ENCODE results near the gene KRT36.

The KRT36 gene

DNA sequence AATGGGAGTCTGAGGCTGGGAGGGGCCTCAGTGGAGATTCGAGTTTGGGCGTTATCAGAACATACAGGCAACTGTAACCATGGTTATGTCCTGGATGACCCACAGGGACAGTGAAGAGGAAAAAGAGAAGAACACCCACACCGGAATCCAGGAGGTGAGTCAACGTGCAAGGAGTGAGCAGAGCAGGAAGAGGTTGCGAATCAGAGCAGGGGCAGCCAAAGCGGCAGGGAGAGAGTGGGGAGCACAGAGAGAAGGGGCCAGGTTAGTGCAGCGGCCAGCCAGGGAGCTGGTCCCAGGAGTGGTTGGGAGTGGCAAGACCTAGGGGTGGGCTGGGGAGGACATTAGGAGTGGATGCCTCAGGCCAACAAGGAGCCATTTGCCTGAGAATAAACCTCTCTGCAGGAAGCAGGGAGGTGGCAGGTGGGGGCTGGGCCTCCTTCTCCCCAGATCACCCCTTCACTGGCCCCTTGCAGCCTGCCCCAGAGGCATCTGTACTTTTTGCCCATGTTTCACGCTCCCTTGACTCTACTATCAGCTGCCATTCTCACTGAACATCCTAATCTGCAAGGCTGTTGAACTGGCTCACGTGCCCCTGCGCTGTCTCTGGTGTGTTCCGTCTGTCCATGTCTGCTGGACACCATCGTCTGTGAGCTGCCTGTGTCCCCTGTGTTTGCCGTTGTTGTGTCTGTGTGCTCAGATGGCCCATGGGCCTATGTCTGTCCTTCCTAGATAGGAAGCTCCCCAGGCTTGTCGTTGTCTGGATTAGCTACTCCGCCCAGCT is 10.6 kb upstream of the KRT36 start:
- no peak for DNase-seq (ENCODE audit: low read depth, low spot score)

DNA sequence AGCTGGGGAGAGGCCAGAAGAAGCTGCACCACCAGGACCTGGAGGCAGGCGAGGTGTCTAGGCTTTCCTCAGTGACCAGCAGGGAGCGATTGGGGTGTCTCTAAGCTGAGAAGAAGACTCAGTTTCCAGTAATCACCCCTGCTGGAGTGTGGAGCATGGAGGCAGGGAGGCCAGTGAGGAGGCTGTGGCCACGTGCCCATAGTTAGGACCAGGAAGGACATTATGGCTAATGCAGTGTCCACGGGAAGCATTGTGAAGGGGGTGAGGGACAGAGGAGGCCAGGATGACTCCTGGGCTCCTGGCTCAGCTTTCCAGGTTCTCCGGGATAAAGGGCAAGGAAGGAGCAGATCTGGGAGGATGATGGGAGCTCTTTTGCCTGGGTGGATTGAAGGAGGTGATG is 10.0 kb upstream of the KRT36 start:
- no peak for DNase-seq (ENCODE audit: low read depth, low spot score)

DNA sequence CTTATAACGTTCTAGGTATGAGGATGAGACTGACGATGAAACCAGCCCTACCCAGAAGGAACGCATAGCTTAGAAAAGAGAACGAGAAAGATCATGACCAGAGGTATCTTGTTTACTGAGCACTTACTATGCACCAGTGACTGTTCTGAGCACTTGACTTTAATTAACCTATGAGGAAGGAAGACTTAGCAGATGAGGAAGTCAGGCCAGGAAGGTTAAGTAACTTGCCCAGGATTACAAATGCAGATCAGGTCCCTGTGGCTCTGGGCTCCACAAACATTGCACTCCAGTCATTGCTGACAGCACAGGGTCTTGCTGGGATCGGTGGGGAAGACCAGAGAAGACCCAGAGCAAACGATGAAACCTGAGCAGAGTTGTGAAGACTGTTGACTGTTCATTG is 8.6 kb upstream of the KRT36 start:
- no peak for DNase-seq (ENCODE audit: low read depth, low spot score)

DNA sequence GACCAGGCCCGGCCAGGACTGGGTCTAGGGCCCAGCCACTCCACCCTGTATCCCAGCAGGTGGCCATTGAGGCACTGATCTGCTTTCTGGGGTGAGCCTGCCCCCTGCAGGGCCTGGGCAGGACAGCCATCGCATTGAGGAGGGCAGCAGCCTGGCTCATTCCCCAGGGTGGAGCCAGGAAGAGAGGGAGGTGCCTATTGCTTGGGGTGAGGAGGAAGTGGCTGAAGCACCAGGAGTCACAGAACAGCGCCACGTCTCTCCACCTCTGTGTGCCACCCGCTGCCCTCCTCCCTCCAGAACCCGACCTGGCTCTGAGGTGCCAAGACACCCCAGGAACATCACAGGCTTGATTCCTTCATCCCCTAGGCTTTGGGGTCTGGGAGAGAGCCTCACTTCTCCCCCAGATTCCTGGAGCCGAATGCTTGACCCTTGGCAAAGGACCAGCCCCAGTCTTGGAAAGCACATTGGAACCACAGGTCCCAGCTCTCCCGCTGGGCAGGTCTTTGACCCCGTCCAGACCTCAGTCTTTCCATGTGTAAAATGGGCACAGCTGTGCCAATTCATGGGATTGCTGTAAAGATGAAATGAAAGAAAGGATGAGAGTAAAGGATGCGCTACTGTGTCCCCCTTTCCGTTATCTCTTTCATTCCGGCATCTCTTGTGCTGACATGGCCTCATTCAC is 7.2 kb upstream of the KRT36 start:
- DNase-seq (ENCODE audit: low read depth, low spot score) = no peak

DNA sequence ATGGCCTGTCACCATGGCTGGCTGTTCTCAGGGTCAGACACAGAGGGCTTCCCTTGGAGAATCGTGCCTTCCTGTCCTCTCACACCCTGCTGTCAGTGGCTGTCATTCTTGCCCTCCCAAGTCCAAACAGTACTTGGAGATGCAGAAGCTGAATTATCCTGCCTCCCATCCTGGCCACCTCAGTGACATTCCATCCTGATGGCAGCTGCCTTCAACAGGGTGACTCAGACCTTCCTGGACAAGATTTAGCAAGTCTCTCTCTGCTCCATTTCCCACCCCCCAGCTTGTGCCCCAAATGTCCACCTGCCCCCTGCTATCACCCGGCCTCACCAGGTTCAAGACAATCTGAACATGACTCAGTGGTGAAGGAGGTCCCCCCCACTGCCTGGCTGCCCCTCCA is 4.8 kb upstream of the KRT36 start:
- no peak for DNase-seq (ENCODE audit: low read depth, low spot score)

DNA sequence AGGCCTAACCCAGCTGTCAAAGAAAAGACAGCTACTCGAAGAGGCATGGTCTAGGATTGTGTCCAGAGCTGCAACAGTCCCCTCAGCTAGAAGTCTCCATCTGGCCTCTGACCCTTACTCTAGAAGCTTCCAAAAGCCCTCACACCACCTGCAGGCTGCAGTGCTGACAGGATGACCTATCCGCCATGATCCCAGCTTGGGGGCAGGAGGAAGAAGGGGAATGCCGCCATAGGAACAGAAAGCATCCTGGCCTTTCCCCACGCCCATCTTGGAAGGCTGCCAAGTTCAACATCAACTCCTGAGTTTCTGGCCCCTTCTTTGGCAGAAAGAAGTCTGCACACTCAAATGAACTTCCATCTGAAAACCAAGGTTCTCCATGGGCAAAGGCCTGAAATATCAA is 3.1 kb upstream of the KRT36 start:
- DNase-seq (ENCODE audit: low read depth, low spot score) = no peak

DNA sequence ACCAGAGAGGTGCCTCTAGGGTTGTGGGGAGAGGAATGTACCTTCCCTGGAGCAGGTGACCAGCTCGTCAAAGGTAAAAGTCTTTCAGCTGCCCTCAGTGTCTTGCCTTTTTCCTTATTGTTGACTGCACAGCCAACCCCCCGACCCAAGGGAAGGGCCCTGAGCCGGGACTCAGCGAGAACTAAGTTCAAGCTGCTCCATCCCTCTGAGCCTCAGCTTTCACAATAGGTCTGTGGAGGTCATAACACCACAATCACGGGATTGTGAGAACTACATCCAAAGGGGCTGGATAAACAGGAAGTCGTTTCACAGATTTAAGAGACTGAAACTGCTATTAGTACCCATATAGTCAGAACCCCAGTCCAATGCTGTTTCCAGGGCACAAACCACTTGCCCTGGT is 2.6 kb upstream of the KRT36 start:
- DNase-seq (ENCODE audit: low read depth, low spot score) = no peak

DNA sequence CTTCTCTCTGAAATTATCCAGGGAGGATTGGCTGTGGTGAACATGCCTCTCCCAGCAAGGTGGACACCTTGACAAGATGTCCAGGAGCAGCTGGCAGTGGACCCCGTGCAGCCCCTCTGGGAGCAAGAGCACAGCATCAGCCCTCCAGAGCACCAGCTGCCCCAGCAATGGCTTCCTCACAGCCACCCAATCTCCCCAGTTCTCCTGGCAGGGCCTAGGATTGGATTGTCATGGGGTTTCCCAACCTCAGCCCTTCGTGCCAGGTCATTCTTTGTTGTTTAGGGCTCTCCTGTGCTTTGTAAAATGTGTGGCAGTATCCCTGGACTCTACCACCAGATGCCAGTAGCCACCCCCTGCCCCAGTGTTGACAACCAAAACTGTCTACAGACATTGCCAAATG is 1.8 kb upstream of the KRT36 start:
- DNase-seq (ENCODE audit: low read depth, low spot score) = no peak

DNA sequence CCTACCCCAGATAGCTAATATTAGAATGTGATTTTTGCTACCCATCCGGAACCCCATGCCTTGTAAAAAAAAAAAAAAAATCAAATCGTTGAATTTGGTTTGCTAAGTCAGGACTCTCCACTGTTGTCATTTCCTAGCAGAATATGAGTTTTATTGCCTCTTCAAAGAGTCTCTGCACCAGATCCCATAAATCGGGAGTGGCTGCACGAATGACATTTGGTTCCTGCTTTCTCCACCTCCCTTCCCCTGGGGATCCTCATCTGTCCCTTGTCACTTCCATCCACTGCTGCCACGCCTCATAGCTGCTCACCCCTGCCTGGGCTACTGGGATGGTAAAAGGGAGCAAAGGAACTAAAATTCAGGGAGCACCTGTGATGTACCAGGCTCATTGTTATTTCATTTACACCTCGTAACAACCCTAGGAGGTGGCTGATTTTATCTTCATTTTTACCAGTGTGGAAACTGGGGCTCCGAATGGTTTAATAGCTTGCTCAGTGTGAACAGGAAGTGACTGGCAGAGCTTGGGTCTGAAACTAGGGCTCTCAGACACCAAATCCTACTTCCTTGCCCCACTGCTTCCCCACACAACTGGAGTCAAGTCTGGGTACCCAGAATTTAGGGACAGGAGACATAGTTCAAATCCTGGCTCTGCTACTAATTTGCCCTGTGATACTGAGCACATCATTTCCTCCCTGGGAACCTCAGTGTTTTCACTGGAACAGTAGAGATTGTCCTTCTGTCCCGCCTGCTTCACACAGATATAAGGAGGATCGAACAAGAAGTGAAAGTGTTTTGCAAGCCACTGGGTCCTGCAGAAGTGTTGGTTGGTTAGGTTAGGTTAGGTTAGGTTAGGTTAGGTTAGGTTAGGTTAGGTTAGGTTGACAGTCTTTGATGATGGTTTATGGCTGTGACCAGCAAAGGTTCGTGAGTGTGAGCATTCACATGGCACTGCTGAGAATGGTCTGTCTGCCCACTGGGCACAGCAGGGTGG is 585 bp upstream of the KRT36 start:
- DNase-seq (ENCODE audit: low read depth, low spot score) = no peak

DNA sequence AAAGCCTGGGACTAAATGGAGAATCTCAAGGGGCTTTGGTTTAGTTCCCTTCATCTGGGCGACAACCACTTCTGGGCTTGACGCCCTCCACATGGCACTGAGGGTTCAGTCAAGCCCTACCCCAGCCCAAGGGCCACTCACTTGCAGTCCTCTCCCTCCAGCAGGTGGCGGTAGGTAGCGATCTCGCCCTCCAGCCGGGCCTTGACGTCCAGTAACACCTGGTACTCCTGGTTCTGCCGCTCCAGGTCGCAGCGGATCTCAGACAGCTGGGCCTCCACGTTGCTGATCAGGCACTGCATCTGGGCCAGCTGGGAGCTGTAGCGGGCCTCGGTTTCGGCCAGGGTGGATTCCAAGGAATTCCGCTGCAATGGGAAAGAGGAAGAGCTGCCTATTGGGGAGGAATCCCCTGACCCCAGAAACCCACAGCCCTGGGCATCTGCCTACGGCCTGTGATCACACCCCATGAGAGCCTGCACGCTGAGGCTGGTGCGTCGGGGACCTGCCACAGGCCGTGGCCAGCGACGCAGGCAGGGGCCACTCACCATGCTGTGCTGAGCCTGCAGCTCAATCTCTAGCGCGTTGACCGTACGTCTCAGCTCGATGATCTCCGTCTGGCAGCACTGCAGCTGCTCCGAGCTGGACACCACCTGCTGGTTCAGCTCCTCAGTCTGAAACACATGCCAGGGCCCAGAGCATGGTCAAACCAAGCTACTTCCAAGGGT is 2.7 kb downstream of the KRT36 start:
- no peak for DNase-seq (ENCODE audit: low read depth, low spot score)

DNA sequence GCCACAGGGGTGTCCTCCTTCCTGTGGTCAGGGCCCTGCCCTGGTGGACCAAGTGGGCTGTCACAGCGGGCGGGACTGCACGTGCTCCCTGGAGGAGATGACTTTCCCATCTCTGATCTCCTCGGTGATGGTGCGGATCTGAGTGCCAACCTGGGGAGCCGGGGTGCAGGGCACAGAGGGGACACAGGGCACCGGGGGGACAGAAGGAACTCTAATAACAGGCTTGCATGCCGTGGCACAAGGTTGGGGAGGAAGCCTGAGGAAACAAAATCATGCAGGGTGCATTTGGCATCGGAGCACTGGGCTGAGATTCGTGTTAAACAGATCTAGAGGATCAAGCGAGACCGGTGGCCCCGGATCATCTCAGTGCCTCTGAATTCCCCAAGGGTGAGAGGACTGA is 3.4 kb downstream of the KRT36 start:
- no peak for DNase-seq (ENCODE audit: low read depth, low spot score)

DNA sequence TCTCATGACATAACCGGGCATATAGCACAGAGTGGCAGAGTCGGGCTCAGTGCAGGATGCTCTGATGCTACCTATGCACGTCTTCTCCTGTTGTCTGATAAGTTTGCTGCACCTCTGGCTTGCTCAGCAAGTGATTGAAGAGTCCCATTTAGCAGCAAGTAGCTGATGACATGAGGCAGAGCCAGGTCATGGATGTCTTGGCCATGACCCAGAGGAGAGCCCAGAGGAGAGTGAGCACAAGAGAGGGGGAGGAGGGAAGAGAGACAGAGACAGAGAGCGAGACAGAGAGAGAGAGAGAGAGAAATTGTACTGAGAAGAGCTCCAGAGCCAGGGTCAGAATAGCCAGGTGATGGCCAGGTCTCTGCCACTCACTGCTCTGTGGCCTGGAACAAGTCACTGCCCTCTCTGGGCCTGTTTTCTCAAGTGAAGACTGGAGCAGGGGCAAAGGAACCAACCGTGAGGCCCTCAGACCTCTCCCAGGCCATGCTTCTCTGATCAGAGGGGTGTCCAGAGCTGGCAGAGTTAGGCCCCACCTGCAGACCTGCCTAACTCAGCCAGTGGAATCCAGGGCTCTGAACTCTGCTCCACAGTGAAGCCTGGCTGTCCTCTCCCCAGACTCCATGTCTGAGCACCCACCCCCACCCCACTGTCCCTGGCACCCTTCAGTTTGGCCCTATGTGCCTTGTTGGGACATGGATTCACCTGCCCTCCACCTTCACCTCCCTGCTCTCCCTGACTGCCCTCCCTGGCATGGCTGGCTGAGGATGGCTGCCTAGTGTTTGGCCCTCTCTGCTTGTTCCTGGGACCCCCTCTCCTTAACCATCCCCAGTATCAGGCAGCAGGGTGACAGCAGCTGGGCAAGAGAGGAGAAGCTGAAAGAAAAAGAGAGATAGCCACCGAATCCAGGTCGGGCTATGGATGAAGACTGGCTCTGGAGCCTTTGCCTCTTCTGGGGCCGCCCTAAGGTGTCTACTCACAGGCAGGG is 4.5 kb downstream of the KRT36 start:
- no peak for DNase-seq (ENCODE audit: low read depth, low spot score)

DNA sequence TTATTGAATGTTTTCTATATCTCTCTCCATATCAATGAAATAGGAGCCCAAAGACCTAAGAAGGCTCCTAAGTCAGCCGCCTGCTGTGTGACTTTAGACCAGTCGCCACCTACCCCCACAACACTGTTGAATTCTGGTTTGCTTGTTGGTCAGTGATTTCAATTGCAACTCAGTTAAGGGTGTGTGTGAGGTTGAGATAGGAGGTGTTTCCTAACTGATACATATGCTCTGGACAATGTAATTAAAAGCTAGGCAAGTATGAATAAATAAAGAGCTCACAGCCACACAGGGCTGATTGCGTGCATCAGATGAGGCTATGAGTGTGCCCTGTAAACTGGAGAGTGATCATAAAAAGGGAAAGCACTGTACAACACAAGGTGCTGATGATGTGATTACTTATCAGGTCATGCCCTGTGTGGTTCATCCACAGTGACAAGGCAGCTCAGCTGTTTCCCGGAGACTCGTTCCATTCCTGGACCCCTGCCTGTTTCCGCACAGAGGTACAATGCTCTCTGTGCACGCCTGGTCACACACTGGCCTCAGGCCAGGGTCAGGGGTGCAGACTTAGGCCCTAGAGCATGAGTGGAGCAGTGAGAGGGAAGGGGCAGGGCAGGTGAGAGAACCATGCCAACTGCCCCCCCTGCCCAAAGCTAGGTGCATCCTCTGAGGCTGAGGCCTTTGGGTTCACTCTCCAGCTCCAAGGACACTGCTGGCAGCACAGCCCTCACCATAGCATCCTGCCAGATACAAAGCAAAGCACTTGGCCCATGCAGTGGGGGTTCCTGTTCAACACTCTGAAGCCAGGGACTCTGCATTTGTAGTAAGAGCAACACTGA is 5.5 kb downstream of the KRT36 start:
- DNase-seq (ENCODE audit: low read depth, low spot score) = no peak

DNA sequence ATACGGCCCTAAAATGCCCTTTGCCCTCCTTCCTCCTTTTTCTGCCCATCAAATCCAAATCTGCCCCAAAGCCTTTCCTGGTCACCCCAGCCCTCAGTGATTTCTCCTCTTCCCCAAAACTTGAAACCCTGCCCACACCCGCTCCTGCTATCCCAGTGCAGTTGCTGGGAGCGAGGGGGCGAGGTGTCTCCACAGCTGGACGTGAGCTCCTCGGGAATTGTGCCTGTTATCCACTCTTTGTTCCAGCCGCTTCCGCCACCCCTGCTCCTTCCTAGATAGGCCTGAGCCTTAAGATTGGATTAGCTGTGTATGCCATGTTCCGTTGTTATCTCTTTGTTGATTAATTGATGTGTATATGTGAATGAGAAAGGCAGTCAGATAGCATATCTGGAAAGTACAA is 6.2 kb downstream of the KRT36 start:
- DNase-seq (ENCODE audit: low read depth, low spot score) = no peak

DNA sequence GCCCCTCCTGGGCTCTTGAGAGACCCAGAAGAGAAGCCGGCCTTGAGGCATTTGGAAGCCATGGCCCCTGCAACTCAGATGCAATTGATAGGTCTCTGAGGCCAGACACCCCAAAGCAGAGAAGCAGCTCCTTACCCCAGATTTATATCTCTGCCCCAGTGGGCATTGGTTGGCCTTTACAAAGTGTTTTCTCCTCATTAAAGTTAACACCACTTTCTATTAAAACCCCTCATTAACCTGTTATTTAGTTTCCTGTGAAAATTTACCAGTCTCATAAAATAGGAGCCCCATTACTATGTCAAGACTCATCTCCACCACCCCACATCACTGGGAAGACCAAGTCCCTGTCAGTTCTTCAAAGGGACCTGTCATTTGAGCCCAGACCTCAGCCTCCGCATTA is 8.7 kb downstream of the KRT36 start, which contains the start of gene KRT35:
KRT35 (minus strand) TSS at position 116 of the 400 bp plus-strand sequence; CDS start at position 62, 54 bp downstream.
- DNase-seq (ENCODE audit: low read depth, low spot score) = no peak

DNA sequence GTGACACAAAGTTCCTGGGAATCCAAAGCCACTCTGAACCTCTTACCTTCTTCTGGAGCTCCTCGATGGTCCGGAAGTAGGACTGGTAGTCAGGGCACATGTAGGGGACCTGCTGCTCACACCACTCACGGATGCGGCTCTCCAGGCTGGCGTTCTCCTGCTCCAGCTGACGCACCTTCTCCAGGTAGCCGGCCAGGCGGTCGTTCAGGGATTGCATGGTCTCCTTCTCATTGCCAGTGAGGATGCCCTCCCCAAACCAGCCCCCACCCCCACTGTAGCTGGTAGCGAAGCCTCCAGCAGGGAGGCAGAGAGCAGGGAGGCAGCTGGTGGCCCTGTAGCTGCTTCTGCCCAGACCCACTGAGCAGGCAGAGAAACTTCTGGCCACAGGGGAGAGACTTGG is 9.1 kb downstream of the KRT36 start:
- DNase-seq (ENCODE audit: low read depth, low spot score) = no peak

DNA sequence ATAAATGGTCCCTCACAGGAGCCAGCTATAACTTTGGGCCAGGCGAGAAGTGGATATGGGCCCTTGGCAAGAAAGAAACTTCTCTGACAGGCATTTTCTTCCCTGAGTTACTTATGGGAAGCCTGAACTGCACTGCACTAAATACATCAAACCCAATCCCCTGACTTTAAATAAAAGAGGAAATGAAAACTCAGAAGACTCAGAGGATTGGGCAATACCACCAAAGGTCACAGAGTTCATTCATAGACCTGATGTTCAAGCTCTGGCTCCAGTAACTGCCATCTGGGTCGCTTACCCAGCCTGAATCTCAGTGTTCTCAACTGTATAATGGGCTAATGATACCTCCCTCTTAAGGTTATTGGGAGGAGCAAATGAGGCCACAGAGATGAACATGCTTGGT is 9.6 kb downstream of the KRT36 start:
- DNase-seq (ENCODE audit: low read depth, low spot score) = no peak

DNA sequence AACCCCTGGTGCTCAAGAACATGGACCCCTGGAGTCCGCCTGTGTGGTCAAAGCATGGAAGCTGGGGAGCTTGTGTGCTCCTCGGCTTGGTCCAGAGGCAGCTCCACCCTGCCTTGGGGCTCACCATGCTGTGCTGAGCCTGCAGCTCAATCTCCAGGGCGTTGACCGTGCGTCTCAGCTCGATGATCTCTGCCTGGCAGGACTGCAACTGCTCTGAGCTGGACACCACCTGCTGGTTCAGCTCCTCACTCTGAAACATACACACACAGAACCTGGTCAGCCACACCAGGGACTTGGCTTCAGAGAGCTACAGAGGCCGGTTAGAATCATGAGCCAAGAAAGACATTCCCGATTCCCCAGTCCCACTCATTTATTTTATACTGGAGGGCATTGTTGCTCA is 11.5 kb downstream of the KRT36 start:
- no peak for DNase-seq (ENCODE audit: low read depth, low spot score)

Measured in iPS DF 19.7 (cell line).